Esophagus squamous epithelium (tissue), 4 donors: ENCODE results near the gene TMTC1.

Experiments used
- CTCF ChIP-seq, 6 experiments: fragments of 450-650 bp in 4 of 6; fragments of 200-600 bp in 2 of 6; sonication (generic) in 2 of 6; IDR thresholded peaks; one replicate each; pipeline ENCODE4 v1.5.1; 2016 to 2019; ENCODE audit warnings: antibody characterized with exemption in 6 of 6, mild to moderate bottlenecking in 4 of 6, moderate library complexity in 4 of 6
- POLR2A ChIP-seq, 4 donors: fragments of 450-650 bp; IDR thresholded peaks; one replicate each; pipeline ENCODE4 v1.6.1; 2017; ENCODE audit warnings: antibody characterized with exemption in 4 of 4, mild to moderate bottlenecking in 4 of 4, moderate library complexity in 3 of 4

- TF ChIP-seq CTCF (IDR thresholded peaks at IDR 0.05) (no peak), POLR2A (IDR thresholded peaks at IDR 0.05) (no peak)
Observed at GRCh38 chr12:29574500-29574899, 209.2 kb downstream of the TMTC1 start.
